HepG2 (cell line): ENCODE measurements around the gene CABP5. TPM values are rescaled to one million over a fixed set of nuclear protein-coding genes. Genes with fewer than 3 reads are reported as not detected.

ENCODE experiments used
- ATAC-seq: fragments of 200-7000 bp; cut with Tn5 transposase; 3 replicates; pipeline ENCODE4 v1.9.1; 2020; ENCODE audit warnings: mild to moderate bottlenecking, moderate library complexity
- BruUV-seq: library from RNA; stranded (reverse); fragments of 400-500 nt; replicated peaks from 2 replicates; lab custom pipeline; 2021; lab: Mats Ljungman, UMichigan
- CTCF ChIA-PET: fragments of 300-600 bp; formaldehyde crosslinking; extraction: SDS; loops from one replicate; lab custom pipeline; 2021; ENCODE audit warnings: low total read pairs, inconsistent platforms, low intra/inter-chr PET ratio; lab: Yijun Ruan, JAX
- POLR2A ChIA-PET: fragments of 350-600 bp; sonication (Branson Sonifier 250); formaldehyde crosslinking; loops from one replicate; lab custom pipeline; 2020; ENCODE audit warnings: antibody characterized with exemption, inconsistent platforms; lab: Yijun Ruan, JAX
- DNase-seq: peaks from one replicate; pipeline ENCODE4 v3.0.0-alpha.2; 2015; ENCODE audit warnings: low spot score
- FAIRE-seq: peaks from 3 replicates; lab custom pipeline; 2011; peaks lifted over from hg19 to GRCh38; lab: Jason Lieb, UNC
- H2AFZ ChIP-seq: one replicate; pipeline ENCODE4 v1.6.1; 2011; ENCODE audit warnings: low read length, inconsistent platforms
- H3K27ac ChIP-seq: fragments of 300-600 bp; 3 replicates; pipeline ENCODE4 v1.8.0; 2011; ENCODE audit warnings: mixed run types, mild to moderate bottlenecking, mixed read lengths, low read length, inconsistent platforms; ENCODE audit not compliant: insufficient read depth; ENCODE audit errors: extremely low read length
- H3K27me3 ChIP-seq, 2 experiments: fragments of 200-600 bp in 1 of 2; 2 replicates in 1 of 2; 3 replicates in 1 of 2; pipeline versions ENCODE4 v1.6.0 to v1.8.0; 2011; ENCODE audit warnings: low read length in 2 of 2, mild to moderate bottlenecking in 2 of 2, moderate library complexity in 2 of 2, inconsistent platforms in 1 of 2; ENCODE audit not compliant: insufficient read depth in 2 of 2, control insufficient read depth in 1 of 2
- H3K36me3 ChIP-seq, 2 experiments: fragments of 200-600 bp in 1 of 2; replicated peaks in 1 of 2; 2 replicates in 1 of 2; 3 replicates in 1 of 2; pipeline versions ENCODE4 v1.5.1 to v1.8.0; 2011; ENCODE audit warnings: low read length in 2 of 2, inconsistent platforms in 1 of 2; ENCODE audit not compliant: insufficient read depth in 2 of 2, control insufficient read depth in 1 of 2
- H3K4me1 ChIP-seq: 2 replicates; pipeline ENCODE4 v1.5.1; 2012; ENCODE audit warnings: low read length, inconsistent platforms; ENCODE audit not compliant: insufficient read depth
- H3K4me2 ChIP-seq: 2 replicates; pipeline ENCODE4 v1.6.0; 2011; ENCODE audit warnings: low read depth, low read length, inconsistent platforms
- H3K4me3 ChIP-seq, 3 experiments: fragments of 200-600 bp in 1 of 3; sonication (generic), shearing (Covaris generic) in 1 of 3; replicated peaks in 1 of 3; 2 replicates each; pipeline ENCODE4 v1.5.1; 2011 to 2016; ENCODE audit warnings: low read length in 3 of 3, inconsistent platforms in 2 of 3, low read depth in 2 of 3, mild to moderate bottlenecking in 2 of 3, control low read depth in 1 of 3, mixed read lengths in 1 of 3; ENCODE audit not compliant: insufficient read depth in 1 of 3
- H3K79me2 ChIP-seq: one replicate; pipeline ENCODE4 v1.6.1; 2011; ENCODE audit warnings: low read length, inconsistent platforms; ENCODE audit not compliant: insufficient read depth
- H3K9ac ChIP-seq: 2 replicates; pipeline ENCODE4 v1.6.0; 2011; ENCODE audit warnings: mild to moderate bottlenecking, low read depth, low read length, inconsistent platforms; ENCODE audit not compliant: insufficient read depth
- H3K9me3 ChIP-seq: 2 replicates; pipeline ENCODE4 v1.5.1; 2012; ENCODE audit warnings: mild to moderate bottlenecking, low read length
- H4K20me1 ChIP-seq: 2 replicates; pipeline ENCODE4 v1.6.0; 2011; ENCODE audit warnings: inconsistent platforms, mild to moderate bottlenecking, low read length, moderate library complexity; ENCODE audit not compliant: insufficient read depth
- ARNT ChIP-seq: fragments of 450-650 bp; IDR thresholded peaks from 2 replicates; pipeline ENCODE4 v1.6.1; 2017
- ASH2L ChIP-seq: fragments of 300-600, 200-600 bp; sonication (generic); IDR thresholded peaks from 2 replicates; pipeline ENCODE4 v1.7.0; 2017; ENCODE audit warnings: low read depth, mild to moderate bottlenecking, moderate library complexity, mixed read lengths, low read length; ENCODE audit not compliant: insufficient read length
- DMTF1 ChIP-seq: sonication (generic); formaldehyde crosslinking; IDR thresholded peaks from 2 replicates; pipeline ENCODE4 v1.4.0; 2020; ENCODE audit warnings: mild to moderate bottlenecking, missing genetic modification reagents
- FOSL2 ChIP-seq: sonication (generic); formaldehyde crosslinking; IDR thresholded peaks from 2 replicates; pipeline ENCODE4 v1.4.0; 2020; ENCODE audit warnings: missing genetic modification reagents
- HDAC1 ChIP-seq: sonication (generic); formaldehyde crosslinking; IDR thresholded peaks from 2 replicates; pipeline ENCODE4 v1.5.1; 2020; ENCODE audit warnings: mild to moderate bottlenecking, missing genetic modification reagents
- KDM6A ChIP-seq: IDR thresholded peaks from 2 replicates; pipeline ENCODE4 v1.6.1; 2016; ENCODE audit warnings: low read depth
- ZNF138 ChIP-seq: sonication (generic); formaldehyde crosslinking; IDR thresholded peaks from 2 replicates; pipeline ENCODE4 v1.5.0; 2020; ENCODE audit warnings: mild to moderate bottlenecking, low read depth, missing genetic modification reagents
- ZNF280D ChIP-seq: sonication (generic); formaldehyde crosslinking; IDR thresholded peaks from 2 replicates; pipeline ENCODE4 v1.5.1; 2020; ENCODE audit warnings: mild to moderate bottlenecking, missing genetic modification reagents
- ZNF326 ChIP-seq: sonication (generic); formaldehyde crosslinking; IDR thresholded peaks from 2 replicates; pipeline ENCODE4 v1.4.0; 2020; ENCODE audit warnings: missing genetic modification reagents, borderline replicate concordance
- ZNF547 ChIP-seq: sonication (generic); formaldehyde crosslinking; IDR thresholded peaks from 2 replicates; pipeline ENCODE4 v1.5.1; 2020; ENCODE audit warnings: mild to moderate bottlenecking, missing genetic modification reagents
- ZNF550 ChIP-seq: sonication (generic); formaldehyde crosslinking; IDR thresholded peaks from 2 replicates; pipeline ENCODE4 v1.4.0; 2020; ENCODE audit warnings: mild to moderate bottlenecking, missing genetic modification reagents, borderline replicate concordance
- ZNF558 ChIP-seq: sonication (generic); formaldehyde crosslinking; IDR thresholded peaks from 2 replicates; pipeline ENCODE4 v1.9.0; 2022; ENCODE audit warnings: mild to moderate bottlenecking, missing genetic modification reagents, borderline replicate concordance
- ZNF644 ChIP-seq: IDR thresholded peaks from 2 replicates; pipeline ENCODE4 v1.6.1; 2016; ENCODE audit warnings: low read depth
- ZSCAN22 ChIP-seq: sonication (generic); formaldehyde crosslinking; IDR thresholded peaks from 2 replicates; pipeline ENCODE4 v1.4.0; 2020; ENCODE audit warnings: mild to moderate bottlenecking, missing genetic modification reagents
- WGBS: methylation state at CpG from one replicate; pipeline ENCODE4 v1.1.6; 2017; ENCODE audit warnings: low lambda C conversion rate; 5-methylcytosine and 5-hydroxymethylcytosine counted together
- in situ Hi-C: cut with HindIII; loops from 2 replicates; pipeline ENCODE4 v1.10.0; 2017; ENCODE audit warnings: low pct_unique_long_range_greater_than_20kb; ENCODE audit not compliant: extremely low pct_ligation_motif_present
- intact Hi-C: fragments of 100-400 bp; cut with micrococcal nuclease; formaldehyde crosslinking; loops from one replicate; pipeline ENCODE4 v1.10.0; 2022; ENCODE audit not compliant: unreplicated experiment
- polyA plus RNA-seq, 8 experiments: library from polyadenylated mRNA; depleted of rRNA in 3 of 8; stranded (reverse) in 7 of 8; unstranded in 1 of 8; fragments of >200 nt; fragmentation: Illumina TruSeq in 4 of 8; extraction: Trizol in 4 of 8; gene quantifications; 2 replicates each; pipeline versions ENCODE4 v1.2.1 to v1.2.3, GENCODE V29; 2011 to 2016; ENCODE audit warnings: low read depth in 4 of 8, missing spikeins in 1 of 8, mixed read lengths in 1 of 8; ENCODE audit not compliant: insufficient read depth in 1 of 8
- total RNA-seq, 5 experiments: library from RNA; depleted of rRNA; stranded (reverse); fragments of >200 nt; fragmentation: Illumina TruSeq; extraction: Trizol; gene quantifications; 2 replicates each; pipeline ENCODE4 v1.2.3, GENCODE V29; 2016; ENCODE audit warnings: low read depth in 1 of 5

The CABP5 gene
- total and polyA plus RNA-seq, 2 of the 13 experiments (the other 11 are each of a cell fraction or from before 2014, with no cell fraction given), result not detected

- no peaks in the 10 kb centered on the region for H3K36me3 ChIP-seq
- no TSS peak for BruUV-seq
- no peaks in the 10 kb centered on the region for H3K4me1 ChIP-seq
- no peaks in the 10 kb centered on the region for H3K79me2 ChIP-seq
- H4K20me1 ChIP-seq, result no peaks in the 10 kb centered on the region
- ChIA-PET CTCF (no interaction called here), POLR2A (no interaction called here)
- 16% methylated on average over 7 of the region's 7 CpGs for WGBS
- FAIRE-seq (no peak), DNase-seq (no peak), ATAC-seq (no peak)
- no peaks in the 10 kb centered on the region for H3K9me3 ChIP-seq
- H3K4me2 ChIP-seq, result no peak overlapping the region
- no peak overlapping the region for H3K9ac ChIP-seq
- H3K27ac ChIP-seq, result no peak overlapping the region
- no peak for TF ChIP-seq ZNF138 (CRISPR knock-in tag)
- no peak for TF ChIP-seq ZSCAN22
- H3K4me3 ChIP-seq, result no peak overlapping the region
- H2AFZ ChIP-seq, result no peak overlapping the region
- in situ Hi-C loops, result no loop called here
- H3K27me3 ChIP-seq, result peaks cover 0 to 26% of the 10 kb centered on the region in 2 experiments
- intact Hi-C loops, result no loop called here
Measured at GRCh38 chr19:48029431-48029830, 14.4 kb downstream of the CABP5 start.

- in situ Hi-C loops, result no loop called here
- Histone ChIP-seq H3K4me3 (no peak overlapping the region), H3K36me3 (no peaks in the 10 kb centered on the region), H3K9ac (no peak overlapping the region), H3K79me2 (no peaks in the 10 kb centered on the region), H3K9me3 (no peaks in the 10 kb centered on the region), H4K20me1 (no peaks in the 10 kb centered on the region), H3K27me3 (peaks cover 0 to 21% of the 10 kb centered on the region in 2 experiments; a peak in 3 of 5 replicates), H3K4me2 (no peak overlapping the region), H2AFZ (no peak overlapping the region), H3K27ac (no peak overlapping the region), H3K4me1 (no peaks in the 10 kb centered on the region)
- DNase-seq (no peak), FAIRE-seq (no peak), ATAC-seq (no peak)
- no TSS peak for BruUV-seq
- 2% methylated on average over 3 of the region's 3 CpGs for WGBS
- ChIA-PET CTCF (no interaction called here), POLR2A (no interaction called here)
- intact Hi-C loops, result no loop called here
- TF ChIP-seq FOSL2 (CRISPR knock-in tag) (no peak), ZNF326 (no peak), KDM6A (CRISPR knock-in tag) (no peak), ZNF550 (CRISPR knock-in tag) (no peak), ZNF547 (CRISPR knock-in tag) (no peak), HDAC1 (CRISPR knock-in tag) (no peak), ZNF558 (CRISPR knock-in tag) (no peak), ZNF644 (CRISPR knock-in tag) (no peak), DMTF1 (CRISPR knock-in tag) (no peak), ARNT (no peak), ASH2L (no peak), ZNF280D (CRISPR knock-in tag) (no peak)
Measured at GRCh38 chr19:48025480-48025879, 18.4 kb downstream of the CABP5 start.
